Stimulated activated CD8-positive, alpha-beta memory T cell treated with anti-CD3 and anti-CD28 coated beads, Interleukin-4, amount 100 ng/mL, for 24 hours (primary cell): ENCODE results near the gene NFATC2.

ENCODE experiments used
- DNase-seq: peaks from one replicate; pipeline ENCODE4 v3.0.0-alpha.2; 2020; ENCODE audit warnings: low read depth

Gene NFATC2

GRCh38 chr20:51450984-51451383 lies 91.5 kb downstream of the NFATC2 start:
- DNase-seq = no peak

- no peak for DNase-seq
These were observed 92.3 kb downstream of the NFATC2 start for GRCh38 chr20:51450221-51450712.

- no peak for DNase-seq
These were observed 92.9 kb downstream of the NFATC2 start for GRCh38 chr20:51449498-51450220.

- no peak for DNase-seq
These were observed 94.8 kb downstream of the NFATC2 start for GRCh38 chr20:51447765-51448148.

GRCh38 chr20:51447097-51447764 lies 95.3 kb downstream of the NFATC2 start:
- no peak for DNase-seq

- no peak for DNase-seq
These were observed 95.9 kb downstream of the NFATC2 start for GRCh38 chr20:51446656-51447055.

- DNase-seq = no peak
These were observed 96.3 kb downstream of the NFATC2 start for GRCh38 chr20:51446230-51446629.

- DNase-seq = no peak
These were observed 96.9 kb downstream of the NFATC2 start for GRCh38 chr20:51445591-51445990.

GRCh38 chr20:51444922-51445438 lies 97.5 kb downstream of the NFATC2 start:
- no peak for DNase-seq

GRCh38 chr20:51444467-51444866 lies 98.1 kb downstream of the NFATC2 start:
- no peak for DNase-seq

GRCh38 chr20:51442602-51443001 lies 99.9 kb downstream of the NFATC2 start:
- no peak for DNase-seq

GRCh38 chr20:51440589-51440988 lies 101.9 kb downstream of the NFATC2 start:
- DNase-seq = no peak

- DNase-seq = no peak
These were observed 103.3 kb downstream of the NFATC2 start for GRCh38 chr20:51439160-51439689.

GRCh38 chr20:51438136-51438535 lies 104.4 kb downstream of the NFATC2 start:
- DNase-seq = no peak

GRCh38 chr20:51437182-51437924 lies 105.2 kb downstream of the NFATC2 start:
- DNase-seq = no peak

GRCh38 chr20:51434580-51435247 lies 107.8 kb downstream of the NFATC2 start:
- no peak for DNase-seq

GRCh38 chr20:51434026-51434425 lies 108.5 kb downstream of the NFATC2 start:
- no peak for DNase-seq

- DNase-seq = no peak
These were observed 109.6 kb downstream of the NFATC2 start for GRCh38 chr20:51432875-51433274.

- no peak for DNase-seq
These were observed 110.2 kb downstream of the NFATC2 start for GRCh38 chr20:51432251-51432784.

GRCh38 chr20:51431321-51431720 lies 111.2 kb downstream of the NFATC2 start:
- DNase-seq = no peak

GRCh38 chr20:51430198-51430950 lies 112.1 kb downstream of the NFATC2 start:
- no peak for DNase-seq
